HG03521 (cell line): ENCODE data around the gene TMEM179.

Experiments used
- ATAC-seq: cut with Tn5 transposase; IDR thresholded peaks from one replicate; pipeline ENCODE4 v1.9.1; 2021; ENCODE audit warnings: mild to moderate bottlenecking, moderate library complexity; ENCODE audit not compliant: unreplicated experiment

TMEM179 gene

GRCh38 chr14:104558231-104559027, 46.1 kb downstream of the TMEM179 start:
- no peak for ATAC-seq

GRCh38 chr14:104557766-104558165, 46.8 kb downstream of the TMEM179 start:
- no peak for ATAC-seq

GRCh38 chr14:104557086-104557485, 47.5 kb downstream of the TMEM179 start:
- no peak for ATAC-seq

GRCh38 chr14:104556256-104557021, 48.1 kb downstream of the TMEM179 start:
- ATAC-seq, result no peak

- ATAC-seq, result no peak
Observed at GRCh38 chr14:104555430-104556255, 48.9 kb downstream of the TMEM179 start.

GRCh38 chr14:104554608-104555429, 49.8 kb downstream of the TMEM179 start:
- no peak for ATAC-seq

- no peak for ATAC-seq
Observed at GRCh38 chr14:104554088-104554607, 50.4 kb downstream of the TMEM179 start.

GRCh38 chr14:104553166-104554087, 51.1 kb downstream of the TMEM179 start:
- ATAC-seq, result no peak

- no peak for ATAC-seq
Observed at GRCh38 chr14:104552738-104553125, 51.8 kb downstream of the TMEM179 start.

GRCh38 chr14:104551851-104552737, 52.5 kb downstream of the TMEM179 start:
- ATAC-seq, result no peak

- no peak for ATAC-seq
Observed at GRCh38 chr14:104550861-104551728, 53.5 kb downstream of the TMEM179 start.

- ATAC-seq, result no peak
Observed at GRCh38 chr14:104550340-104550860, 54.2 kb downstream of the TMEM179 start.

GRCh38 chr14:104549536-104550339, 54.8 kb downstream of the TMEM179 start:
- no peak for ATAC-seq

GRCh38 chr14:104548802-104549535, 55.6 kb downstream of the TMEM179 start:
- no peak for ATAC-seq

- ATAC-seq, result no peak
Observed at GRCh38 chr14:104547998-104548700, 56.4 kb downstream of the TMEM179 start.
